ENCODE data around the gene MAPKAP1.

The MAPKAP1 gene

DNA sequence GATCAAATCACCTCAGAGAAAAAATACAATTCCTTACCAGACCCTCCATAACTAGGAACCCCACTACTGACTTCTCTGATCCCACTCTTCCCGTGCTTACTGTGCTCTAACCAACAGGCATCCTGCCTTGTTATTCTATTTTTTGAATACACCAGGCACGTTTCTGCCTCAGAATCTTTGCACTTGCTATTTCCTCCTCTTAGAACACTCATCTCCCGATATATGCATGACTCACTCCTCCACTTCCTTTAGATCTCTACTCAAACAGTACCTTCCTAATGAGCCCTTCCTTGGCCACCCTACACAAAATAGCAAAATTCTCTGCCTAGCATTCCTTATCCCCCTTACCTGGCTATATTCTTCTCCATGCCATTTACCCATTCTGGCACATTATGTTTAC lies 43.9 kb downstream of the MAPKAP1 start:
- DNase-seq, result no peak

DNA sequence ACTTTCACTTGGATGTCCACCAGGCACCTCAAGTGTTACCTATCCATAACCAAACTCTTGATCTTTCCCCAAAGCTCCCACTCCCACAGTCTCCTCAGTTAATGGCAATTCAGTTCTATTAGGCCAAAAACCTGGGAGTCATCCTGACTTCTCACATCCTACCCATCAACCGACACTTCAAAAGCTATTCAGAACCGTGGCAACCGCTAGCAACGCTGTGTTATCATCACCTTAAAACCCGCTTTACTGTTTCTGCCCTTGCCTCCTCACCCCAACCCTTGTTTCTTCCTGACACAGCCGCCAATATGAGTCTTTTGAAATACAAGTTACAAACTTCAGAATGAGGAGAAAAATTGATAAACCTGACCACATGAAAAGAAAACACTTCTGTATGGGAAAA lies 46.5 kb downstream of the MAPKAP1 start:
- no peak for DNase-seq

DNA sequence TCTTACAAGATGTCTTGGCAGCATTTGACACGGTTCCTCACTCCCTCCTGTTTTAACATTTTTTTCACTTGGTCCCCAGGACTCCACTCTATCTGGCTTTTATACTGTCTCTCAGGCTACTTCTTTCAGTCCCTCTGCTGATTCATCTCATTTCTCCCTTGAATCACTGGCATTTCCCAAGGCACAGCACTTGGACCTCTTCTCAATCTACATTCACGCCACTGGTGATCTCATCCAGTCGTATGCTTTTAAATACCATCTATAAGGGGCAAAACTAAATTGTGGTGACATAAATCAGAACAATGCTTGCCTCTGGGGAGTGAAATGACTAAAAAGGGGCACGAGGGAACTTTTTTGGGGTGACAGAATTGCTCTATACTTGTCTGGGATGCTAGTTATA lies 47.1 kb downstream of the MAPKAP1 start:
- no peak for DNase-seq

DNA sequence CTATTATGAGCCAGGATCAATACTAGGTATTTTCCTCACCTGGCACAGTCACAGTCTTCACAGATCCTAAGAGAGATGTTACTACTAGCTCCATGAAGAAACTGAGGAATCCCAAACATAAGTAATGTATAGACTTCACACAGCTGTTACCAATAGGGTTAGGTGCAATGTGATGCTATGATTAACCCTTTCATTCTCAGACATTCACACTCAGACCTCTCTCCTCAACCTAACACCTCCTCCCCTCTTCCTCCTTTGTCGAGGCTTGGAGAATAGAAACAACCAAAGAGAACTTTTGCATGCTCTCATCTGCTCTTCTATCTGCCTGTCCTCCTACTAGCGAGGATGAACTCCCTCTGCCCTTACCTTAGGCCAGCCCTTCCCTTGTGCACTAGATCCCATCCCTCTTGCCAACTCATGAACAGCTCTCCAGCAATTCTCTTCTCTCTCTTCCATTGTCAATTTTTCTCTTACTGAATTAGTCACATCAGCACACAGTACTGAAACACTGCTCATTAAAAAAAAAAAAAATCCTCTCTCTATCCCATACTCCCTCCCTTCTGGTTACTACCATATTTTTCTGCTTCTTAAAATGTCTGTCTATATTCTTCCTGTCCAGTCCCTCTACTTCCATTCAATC lies 47.7 kb downstream of the MAPKAP1 start:
- DNase-seq, result no peak

DNA sequence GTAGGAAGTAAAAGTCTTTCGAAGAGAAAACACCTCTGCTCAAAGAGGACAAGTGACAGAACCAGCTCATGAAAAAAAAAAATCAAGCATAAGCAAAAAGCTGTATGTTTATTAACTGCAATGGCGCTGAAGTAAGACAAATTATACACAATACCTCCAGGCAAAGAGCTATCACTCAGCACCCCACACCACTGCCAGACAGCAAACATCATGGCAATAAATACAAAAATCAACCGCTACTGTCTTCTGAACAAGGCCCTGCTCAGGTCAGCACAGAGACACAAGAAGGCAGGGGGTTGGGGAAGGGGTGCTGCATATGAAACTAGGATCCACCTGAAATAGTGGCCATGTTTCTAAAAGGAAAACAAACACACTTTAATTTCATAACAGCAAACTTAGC lies 50.4 kb downstream of the MAPKAP1 start:
- DNase-seq, result no peak

DNA sequence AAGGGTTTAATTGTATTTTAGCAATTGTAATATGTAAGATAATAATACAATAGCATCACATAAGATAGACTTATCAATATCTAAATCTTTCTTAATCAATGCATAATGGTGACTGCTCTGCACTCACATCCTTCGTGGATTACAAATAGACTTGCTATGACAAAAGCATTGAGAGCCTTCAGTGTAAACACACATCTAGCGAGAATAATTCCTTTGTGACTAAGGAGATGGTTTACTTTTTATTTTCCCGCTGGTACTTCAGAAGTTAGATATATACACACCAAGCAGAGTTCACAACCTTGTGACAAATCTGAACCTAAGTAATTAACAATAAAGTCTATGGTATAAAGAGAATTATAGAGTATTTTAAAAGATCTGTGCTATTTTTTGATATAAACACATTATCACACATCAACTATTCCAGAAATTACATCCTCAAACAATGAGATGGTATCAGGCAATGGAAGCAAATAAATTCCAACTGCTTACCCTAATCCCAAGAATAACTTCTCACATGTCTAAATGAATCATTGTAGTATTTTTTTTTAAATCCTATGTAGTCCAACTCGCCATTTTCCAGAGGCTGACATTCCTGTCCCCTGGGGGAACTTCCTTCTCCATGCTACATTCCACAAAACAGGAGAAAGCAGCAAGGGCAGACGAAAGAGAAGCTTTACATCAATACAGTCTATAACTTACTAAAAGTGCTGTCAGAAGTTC lies 51.2 kb downstream of the MAPKAP1 start:
- no peak for DNase-seq

DNA sequence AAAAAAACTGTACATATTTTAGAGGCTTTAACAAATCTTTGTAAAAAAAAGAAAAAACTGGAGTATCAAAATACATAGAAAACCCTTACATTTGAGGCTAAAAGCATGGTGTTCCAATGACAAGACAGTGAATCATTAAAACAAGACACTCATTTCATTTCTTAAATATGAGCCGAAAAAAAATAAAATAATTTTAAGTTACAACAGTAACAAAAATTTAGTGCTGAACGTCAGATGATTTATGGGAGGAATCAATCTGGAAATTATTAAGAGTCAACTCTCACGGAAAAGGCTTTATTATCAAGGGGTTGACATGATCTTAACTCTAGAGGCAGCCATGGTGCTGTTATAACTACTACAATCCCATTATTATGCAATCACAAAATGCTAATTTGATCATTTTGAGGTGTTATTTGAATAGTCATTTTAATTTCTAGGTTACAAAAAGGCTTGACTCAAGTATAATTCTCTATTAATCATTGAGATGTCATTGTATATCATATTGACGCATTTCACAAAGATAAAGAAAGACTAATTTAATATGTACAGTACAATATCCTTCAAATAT lies 51.9 kb downstream of the MAPKAP1 start:
- DNase-seq, result no peak

DNA sequence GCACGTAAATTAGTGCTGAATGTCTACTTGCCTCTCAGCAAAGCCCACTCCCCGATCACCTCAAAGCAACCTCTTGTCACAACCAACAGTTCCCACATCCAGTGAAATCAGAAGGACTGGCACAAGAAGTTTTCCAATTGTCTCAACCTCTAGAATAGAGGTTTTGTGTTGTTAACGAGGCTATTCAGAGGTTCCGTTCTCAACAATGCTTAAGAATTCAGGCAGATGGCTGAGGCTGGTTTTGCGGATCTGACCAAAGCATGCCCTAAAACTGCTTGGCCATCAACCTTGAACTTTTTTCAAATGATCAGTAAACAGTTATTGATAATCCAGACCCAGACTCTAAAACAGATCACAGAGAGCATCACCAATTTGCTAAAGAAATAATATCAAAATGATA lies 52.9 kb downstream of the MAPKAP1 start:
- DNase-seq, result no peak

DNA sequence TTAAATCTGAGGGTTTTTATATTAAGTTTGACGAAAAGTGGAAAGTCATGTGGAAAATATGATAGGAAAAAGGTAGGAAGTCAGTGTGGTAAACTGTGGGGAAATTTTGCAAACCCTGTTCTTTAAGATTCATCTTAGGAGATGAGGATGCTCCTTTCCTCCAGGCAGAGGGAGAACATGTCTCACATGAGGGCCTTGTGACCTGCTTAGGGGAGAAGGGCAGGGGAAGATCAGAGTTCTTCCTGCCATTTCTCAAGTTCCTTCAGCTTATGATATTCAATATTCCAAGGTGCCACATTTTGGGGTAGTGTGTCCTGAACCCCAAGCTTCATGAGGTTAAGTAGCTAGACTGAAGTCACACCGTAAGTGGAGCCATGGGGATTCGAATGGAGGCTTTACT lies 53.7 kb downstream of the MAPKAP1 start:
- DNase-seq, result no peak

DNA sequence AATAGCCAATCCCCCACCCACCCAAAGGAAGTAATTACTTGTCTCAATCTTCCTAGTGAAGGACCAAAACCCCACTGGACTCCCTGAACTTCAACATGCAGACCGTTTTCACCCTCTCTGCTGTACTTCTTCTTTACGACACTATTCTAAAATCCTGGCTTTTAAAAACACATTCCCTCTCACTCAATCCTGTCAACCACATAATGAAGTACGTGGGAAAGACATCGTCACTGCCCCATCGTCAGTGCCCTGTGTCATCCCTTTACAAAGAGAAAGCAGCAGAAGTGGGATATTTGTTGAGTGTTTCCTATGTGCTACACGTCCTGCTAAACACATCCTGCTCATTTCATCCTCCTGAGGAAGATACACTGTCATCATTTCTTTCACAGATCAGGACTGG lies 54.2 kb downstream of the MAPKAP1 start:
- no peak for DNase-seq

DNA sequence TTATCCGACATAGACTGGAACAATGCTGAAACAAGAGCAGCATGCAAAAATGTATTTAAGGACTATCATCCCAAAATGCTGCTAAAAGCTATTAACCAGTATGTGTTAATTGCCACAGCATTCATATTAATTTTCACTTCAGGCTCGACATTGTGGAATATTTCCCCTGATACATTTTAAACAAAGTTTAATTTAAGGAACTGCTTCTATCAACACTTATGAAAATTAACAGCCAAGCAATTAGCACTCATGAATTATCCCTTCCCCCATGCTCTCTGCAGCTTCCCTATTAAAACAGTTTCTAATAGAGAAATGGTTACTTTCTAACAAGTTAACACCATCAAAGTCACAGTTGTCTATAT lies 54.8 kb downstream of the MAPKAP1 start:
- DNase-seq, result no peak

DNA sequence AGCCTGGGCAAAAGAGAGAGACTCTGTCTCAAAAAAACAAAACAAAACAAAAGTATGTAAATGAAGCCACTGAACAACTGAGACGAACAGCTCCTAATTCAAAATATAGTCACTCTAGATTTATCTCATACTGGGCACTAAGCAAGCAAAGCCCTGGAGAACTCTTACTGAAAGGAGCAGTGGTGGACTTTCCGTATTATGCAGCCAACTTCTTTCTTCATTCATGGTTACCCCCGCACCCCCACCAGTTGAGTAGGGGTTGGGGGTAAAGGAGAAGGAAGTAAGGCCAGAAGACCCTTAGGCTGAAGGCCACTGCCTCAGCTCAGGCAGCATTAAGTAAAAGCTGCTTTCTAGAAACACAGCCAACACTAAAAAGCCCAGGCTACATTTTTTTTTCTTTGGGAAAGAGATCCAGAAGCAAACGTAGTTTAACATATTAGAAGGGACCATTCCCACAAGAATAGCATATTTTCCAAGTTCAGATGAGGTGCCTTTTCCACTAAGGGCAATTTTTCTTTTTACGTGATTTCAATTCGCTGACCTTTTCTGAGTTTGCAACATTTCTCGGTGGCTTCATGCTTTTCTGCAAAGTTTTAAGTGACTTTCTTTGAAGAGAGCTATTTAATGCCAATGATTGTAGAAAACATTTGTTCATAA lies 55.3 kb downstream of the MAPKAP1 start:
- DNase-seq, result no peak

DNA sequence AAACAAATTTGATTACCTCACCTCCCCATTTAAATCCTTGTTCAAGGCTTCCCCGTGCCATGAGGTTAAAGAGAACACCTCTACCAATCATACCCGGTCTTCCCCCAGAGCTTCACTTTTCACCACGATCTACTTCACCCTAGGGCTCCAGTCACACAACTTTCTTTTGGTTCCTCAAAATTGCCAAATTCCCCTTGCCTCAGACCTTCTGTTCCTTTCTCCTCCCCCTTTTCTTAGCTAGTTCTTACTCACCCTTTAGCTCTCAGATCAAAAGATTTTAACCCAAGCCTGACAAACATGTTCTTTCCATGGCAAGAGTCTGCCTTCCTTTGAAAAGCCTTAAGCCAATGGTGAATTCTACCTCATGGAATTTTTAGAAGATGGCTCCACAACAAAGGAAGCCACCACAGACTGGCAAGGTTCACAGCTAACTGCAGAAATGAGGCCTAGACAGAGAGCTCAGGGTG lies 56.7 kb downstream of the MAPKAP1 start:
- DNase-seq, result no peak

DNA sequence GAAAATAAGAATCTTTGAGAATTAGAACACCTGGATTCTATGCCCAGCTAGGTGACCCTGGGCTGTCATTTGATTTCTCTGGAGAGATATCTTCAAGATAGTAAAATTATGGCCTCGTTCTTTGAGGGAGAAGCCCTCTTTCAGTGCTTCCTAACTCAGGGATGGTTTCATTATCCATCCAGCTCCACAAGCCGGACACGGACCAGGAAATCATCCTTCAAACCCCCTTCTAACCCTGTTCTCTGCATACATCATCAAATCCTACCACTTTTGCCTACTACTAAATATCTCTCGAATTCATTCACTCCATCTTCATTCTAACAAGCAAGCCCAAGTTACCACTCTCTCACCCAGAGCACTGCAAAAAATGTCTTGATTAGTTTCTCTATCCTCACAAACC lies 57.2 kb downstream of the MAPKAP1 start:
- DNase-seq, result no peak

DNA sequence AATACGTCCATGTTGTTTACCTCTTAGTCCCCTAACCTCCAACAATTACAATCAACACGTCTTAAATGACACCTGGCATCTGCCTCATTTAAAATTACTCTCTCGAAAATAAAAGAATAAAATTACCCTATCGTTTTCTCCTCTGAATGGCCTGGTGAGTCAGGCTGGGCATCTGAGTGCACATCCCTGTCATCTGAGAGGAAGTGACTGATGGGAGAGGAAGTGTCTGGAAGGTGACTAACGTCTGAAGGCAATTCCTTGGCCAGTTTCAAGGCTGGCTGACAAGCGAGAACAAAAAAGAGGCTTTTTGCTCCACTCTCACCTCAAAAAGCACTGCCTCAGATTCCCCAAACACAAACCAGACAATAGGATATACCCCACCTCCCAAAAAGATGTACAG lies 57.7 kb downstream of the MAPKAP1 start:
- no peak for DNase-seq

DNA sequence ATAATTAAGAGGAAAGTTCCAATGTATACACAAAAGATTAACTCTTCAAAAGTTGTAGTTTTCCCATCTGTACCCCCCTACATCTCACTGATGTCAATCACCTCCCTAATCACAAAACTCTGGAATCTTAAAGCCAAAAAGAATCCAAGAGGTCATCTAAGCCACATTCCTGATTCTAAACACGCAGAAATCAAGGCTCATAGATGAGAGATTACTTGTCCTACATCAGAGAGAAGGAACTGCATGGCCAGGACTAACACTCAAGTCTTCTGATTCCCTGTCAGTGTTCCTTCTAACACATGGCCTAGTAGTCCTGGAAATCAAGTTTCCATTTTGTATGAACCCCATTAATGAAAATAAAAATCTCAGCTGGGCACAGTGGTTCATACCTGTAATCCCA lies 58.7 kb downstream of the MAPKAP1 start:
- DNase-seq, result no peak

DNA sequence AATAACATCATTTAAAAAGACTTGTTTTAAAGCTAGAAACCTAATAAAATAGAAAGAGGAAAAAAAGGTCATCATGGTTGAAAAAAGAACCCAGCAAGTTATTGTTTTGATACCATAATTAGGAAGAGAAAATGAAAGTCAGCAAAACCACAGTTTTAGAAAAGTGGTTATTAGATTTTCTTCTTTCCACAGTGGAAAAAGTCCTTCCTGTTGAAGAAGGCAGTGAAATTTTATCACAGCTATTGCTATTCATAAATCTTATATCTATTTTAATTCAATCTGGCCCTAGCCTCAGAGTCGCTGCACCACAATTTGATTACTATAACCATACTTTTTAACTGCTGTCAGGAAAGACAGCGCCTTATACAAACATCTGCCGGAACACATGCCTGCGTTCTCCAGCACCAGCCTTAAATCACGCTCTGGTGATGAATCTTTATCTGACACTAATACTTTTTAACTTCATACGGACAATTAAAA lies 60.3 kb downstream of the MAPKAP1 start:
- no peak for DNase-seq

DNA sequence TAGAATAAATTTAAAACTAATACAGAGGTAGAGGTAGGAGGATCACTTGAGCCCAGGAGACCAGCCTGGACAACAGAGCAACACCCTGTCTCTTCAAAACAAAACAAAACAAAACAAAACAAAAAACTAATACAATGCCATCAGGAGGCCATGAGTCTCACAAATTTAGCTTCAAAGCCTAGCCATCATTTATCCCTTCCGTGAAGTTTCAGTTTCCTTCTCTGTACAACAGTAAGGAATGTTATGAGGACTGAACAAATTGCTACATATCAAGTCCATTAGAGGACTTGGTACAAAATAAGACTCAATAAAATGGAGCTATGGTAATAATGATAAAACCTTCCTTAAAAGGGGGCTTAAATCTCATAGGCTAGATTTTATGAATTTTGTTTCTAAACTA lies 60.8 kb downstream of the MAPKAP1 start:
- DNase-seq, result no peak

DNA sequence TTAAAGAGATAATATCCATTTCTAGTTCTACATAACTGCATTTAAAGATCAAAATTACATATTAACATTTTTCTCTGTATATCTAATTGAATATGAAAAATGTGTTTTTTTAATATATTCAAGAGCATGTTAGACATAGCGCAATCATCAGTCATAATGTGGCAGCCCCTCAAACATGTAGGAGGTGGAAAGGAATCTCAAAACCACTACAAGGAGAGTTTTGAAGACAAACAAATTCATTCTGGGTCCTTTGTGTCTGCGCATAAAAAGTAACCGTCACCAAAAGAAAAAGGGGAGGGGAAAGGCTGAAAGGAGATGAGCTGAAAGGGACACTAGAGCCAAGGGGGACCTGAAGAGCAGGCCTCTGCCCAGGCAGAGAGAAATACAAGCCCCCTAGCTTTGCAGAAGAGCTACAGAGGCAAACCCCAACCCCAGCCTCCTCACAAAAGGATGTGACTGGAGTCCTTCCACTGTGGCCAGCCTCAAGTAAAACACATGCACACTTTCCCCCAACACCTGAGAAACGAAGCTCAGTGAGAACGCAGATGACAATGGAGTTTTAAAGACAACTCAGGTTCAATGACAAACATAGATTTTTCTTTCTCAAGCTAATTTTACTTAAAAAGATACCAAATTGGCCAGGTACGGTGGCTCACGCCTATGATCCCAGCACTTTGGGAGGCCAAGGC lies 62.0 kb downstream of the MAPKAP1 start:
- no peak for DNase-seq

DNA sequence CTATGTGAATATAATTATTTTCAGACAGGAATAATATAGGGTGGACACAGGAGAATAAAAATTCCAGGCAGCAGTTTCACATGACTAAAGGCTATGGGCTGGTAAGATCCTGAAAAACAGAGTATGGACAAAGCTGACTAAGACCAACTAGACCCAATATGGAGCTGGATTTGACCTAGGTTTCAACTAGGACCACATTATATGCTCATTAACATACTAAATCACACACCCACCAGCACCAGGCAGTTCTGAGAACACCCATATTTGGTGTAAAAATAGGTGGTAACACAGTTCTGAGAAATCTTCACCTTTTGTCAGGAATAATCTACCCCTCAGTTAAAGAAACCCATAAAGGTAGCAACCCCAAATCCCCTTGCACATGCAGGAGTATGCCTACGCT lies 64.7 kb downstream of the MAPKAP1 start:
- no peak for DNase-seq

DNA sequence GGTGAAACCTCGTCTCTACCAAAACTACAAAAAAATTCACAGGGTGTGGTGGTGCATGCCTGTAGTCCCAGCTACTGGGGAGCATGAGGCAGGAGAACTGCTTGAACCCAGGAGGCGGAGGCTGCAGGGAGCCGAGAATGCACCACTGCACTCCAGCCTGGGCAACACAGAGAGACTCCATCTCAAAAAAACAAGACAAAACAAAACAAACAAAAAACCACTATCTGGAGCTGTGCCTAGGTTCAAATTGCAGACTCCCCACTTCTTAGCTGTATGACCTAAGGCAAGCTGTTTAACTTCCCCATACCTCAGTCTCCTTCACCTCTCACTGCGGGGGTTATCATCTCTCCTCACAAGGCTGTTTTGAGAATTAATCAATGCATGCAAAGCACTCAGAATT lies 68.0 kb downstream of the MAPKAP1 start:
- no peak for DNase-seq

DNA sequence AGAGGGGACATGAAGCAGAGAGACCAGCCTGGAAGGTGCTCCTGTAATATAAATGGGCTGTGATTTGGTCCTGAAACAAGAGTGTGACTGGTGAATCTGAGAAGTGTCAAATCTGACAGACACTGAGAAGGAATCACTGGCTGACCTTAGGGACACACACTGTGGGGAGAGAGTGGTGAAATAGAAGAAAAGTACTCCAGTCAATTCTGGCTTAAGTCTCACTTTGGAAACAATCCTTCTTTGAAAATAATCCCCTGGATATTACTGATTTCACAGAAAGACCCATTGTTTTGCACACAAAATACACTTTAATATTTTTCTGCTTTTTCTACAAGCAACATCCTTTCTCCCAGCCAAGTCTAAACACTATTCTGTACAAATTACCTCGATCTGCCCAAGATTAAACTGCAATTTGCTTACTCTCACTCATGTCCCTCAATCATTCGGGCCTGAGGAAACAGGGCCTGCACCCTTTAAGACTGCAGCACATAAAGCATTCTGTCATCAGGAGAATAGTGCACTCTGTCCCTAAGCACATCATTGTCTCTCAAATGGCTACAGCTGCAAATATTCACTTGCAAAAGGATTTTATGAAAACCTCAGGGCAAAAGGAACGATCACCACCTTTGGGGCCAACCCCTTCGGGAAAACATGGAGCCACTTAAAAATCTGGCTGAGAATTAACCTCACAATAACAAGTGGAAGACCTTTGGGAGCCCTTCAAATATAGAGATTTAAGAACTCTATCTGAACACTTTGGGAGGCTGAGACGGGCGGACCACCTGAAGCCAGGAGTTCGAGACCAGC lies 68.6 kb downstream of the MAPKAP1 start:
- DNase-seq, result no peak

DNA sequence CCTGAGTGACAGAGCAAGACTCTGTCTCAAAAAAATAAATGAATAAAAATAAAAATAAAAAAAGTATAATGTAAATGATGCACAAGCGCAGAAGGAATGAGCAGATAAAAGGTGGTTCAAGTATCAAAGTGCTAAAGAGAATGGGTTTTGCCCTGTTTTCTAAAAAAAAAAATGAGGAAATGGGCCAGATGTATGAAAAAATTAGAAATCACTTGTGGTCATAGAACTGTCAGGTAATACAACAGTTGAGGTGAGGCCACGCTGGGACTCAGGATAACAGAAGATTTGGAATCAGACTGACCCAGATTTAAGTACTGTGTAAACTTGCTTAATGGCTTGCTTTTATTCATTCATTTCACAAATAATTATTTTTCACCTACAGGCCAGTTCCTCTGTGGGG lies 69.8 kb downstream of the MAPKAP1 start:
- DNase-seq, result no peak
